Choroid plexus epithelial cell (primary cell): ENCODE measurements around the gene ICOS.

Experiments used
- DNase-seq: peaks from one replicate; pipeline ENCODE4 v3.0.0-alpha.2; 2010; ENCODE audit warnings: low read depth
- H3K4me3 ChIP-seq: 2 replicates; pipeline ENCODE4 v1.5.1; 2011; ENCODE audit warnings: low read depth, mild to moderate bottlenecking, control low read depth, low read length, moderate library complexity
- TF ChIP-seq, protein P1 (sequence below): conservative IDR thresholded peaks from 2 replicates; pipeline ENCODE4 v1.5.1; 2011; ENCODE audit warnings: low read depth, mild to moderate bottlenecking, control low read depth, inconsistent platforms, low read length, moderate library complexity

ICOS gene

DNA sequence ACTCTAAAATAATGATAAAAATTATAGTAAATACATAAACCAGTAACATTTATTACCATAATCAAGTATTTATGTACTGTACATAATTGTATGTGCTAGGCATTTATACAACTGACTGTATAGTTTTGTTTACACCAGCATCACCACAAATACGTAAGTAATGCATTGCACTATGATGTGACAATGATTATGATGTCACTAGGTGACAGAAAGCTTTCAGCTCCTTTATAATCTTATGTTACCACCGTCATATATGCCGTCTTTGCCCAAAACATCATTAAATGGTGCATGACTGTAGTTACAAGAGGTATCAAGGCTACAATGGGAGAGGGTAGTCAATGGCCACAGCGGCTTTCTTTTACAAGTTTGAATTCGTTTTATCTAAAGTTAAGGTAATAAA lies 60.1 kb downstream of the ICOS start:
- H3K4me3 ChIP-seq = no peak overlapping the region
- TF ChIP-seq, protein P1, sequence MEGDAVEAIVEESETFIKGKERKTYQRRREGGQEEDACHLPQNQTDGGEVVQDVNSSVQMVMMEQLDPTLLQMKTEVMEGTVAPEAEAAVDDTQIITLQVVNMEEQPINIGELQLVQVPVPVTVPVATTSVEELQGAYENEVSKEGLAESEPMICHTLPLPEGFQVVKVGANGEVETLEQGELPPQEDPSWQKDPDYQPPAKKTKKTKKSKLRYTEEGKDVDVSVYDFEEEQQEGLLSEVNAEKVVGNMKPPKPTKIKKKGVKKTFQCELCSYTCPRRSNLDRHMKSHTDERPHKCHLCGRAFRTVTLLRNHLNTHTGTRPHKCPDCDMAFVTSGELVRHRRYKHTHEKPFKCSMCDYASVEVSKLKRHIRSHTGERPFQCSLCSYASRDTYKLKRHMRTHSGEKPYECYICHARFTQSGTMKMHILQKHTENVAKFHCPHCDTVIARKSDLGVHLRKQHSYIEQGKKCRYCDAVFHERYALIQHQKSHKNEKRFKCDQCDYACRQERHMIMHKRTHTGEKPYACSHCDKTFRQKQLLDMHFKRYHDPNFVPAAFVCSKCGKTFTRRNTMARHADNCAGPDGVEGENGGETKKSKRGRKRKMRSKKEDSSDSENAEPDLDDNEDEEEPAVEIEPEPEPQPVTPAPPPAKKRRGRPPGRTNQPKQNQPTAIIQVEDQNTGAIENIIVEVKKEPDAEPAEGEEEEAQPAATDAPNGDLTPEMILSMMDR = no peak
- DNase-seq = no peak

GRCh38 chr2:203997481-203997880 lies 60.9 kb downstream of the ICOS start:
- TF ChIP-seq, protein P1 = no peak
- no peak overlapping the region for H3K4me3 ChIP-seq
- DNase-seq = no peak

DNA sequence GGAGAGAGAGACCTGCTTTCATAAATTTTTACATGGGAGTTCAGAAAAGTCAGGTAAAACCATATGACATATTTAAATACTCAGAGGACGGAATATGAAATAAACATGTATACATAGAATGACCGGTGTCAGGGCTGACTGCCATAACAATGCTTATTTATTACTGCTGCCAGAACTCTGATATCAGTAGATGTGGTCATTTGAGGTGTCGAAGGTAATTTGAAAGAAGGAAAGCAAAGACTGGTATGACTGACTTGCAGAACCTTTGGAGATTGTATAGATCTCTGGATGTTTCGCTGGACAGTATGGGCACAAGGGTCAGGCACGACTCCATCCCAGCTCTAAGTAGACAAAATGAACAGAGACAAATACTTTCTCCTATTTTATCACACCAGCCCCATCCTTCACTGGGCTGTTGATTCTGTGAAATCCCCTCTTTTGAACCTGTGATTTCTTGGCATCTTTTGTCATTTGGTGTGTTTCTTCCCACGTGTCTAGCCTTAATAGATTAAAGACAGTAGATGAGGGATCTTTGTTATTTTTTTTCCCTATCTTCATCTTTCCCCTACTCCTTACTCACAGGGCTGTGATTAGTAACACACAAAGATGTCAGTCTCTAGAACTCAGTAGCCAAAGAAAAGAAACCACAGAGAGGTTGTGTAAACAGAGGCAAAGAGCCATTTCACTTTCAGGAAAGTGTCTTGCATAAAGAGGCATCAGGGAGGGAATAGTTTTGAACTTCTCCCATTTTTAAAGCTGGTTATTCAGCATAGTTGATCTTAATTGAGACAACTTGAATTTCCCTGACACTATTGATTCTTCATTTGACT lies 61.6 kb downstream of the ICOS start:
- no peak overlapping the region for H3K4me3 ChIP-seq
- TF ChIP-seq, protein P1 = no peak
- peak; percentile 60 for DNase-seq

GRCh38 chr2:203999835-204000234 lies 63.3 kb downstream of the ICOS start:
- no peak for DNase-seq
- TF ChIP-seq, protein P1 = no peak
- H3K4me3 ChIP-seq = no peak overlapping the region

DNA sequence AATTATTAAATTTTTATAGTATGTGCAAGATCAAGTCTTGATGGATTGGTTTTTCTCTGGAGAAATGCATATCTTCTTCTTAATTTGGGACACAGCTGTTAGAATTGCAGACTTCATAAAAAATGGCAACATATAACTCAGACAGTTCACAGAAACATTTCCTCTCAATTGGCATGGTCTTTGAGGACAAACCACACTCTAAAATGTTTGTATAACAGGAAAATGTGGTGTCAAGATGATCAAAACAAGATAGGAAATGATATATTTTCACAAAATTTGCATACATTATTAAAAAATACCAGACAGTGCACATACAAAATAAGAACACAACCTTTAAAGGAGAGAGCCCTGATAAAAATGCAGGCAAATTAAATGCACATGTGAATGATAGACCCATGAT lies 63.9 kb downstream of the ICOS start:
- H3K4me3 ChIP-seq = no peak overlapping the region
- no peak for DNase-seq
- TF ChIP-seq, protein P1 = no peak

- DNase-seq = no peak
- H3K4me3 ChIP-seq = no peak overlapping the region
- TF ChIP-seq, protein P1 = no peak
Observed at GRCh38 chr2:204003276-204003990, 66.9 kb downstream of the ICOS start.
